Stimulated activated CD4-positive, alpha-beta T cell treated with anti-CD3 and anti-CD28 coated beads, Interleukin-2, amount 100 ng/mL, for 24 hours (primary cell): ENCODE results near the gene C20orf141.
"Not testable (repeated sequence)": the region's sequence is repeated elsewhere in the genome, so short reads cannot be mapped to it uniquely, and the experiment has no call there.

Experiments
- DNase-seq, 2 donors: peaks; one replicate each; pipeline ENCODE4 v3.0.0-alpha.2; 2020

The C20orf141 gene

GRCh38 chr20:2799688-2800520 lies 14.9 kb upstream of the C20orf141 start:
- DNase-seq: peak in 1 of 2 donors; percentile 29

- peak in 1 of 2 donors; percentile 30 for DNase-seq
These were observed 14.1 kb upstream of the C20orf141 start, which contains the start of gene CPXM1 for GRCh38 chr20:2800521-2801285. TSS of gene CPXM1 (minus strand) at chr20:2800627. CDS start at chr20:2800572, 55 bp downstream.

GRCh38 chr20:2801286-2801728 lies 13.5 kb upstream of the C20orf141 start:
- no peak for DNase-seq

GRCh38 chr20:2804041-2804828 lies 10.6 kb upstream of the C20orf141 start:
- no peak for DNase-seq

- DNase-seq: no peak
These were observed 9.7 kb upstream of the C20orf141 start for GRCh38 chr20:2804852-2805688.

GRCh38 chr20:2805689-2806350 lies 9.0 kb upstream of the C20orf141 start:
- no peak for DNase-seq

GRCh38 chr20:2806351-2806701 lies 8.5 kb upstream of the C20orf141 start:
- DNase-seq: no peak

- DNase-seq: no peak
These were observed 7.8 kb upstream of the C20orf141 start for GRCh38 chr20:2807019-2807418.

GRCh38 chr20:2807929-2808328 lies 6.9 kb upstream of the C20orf141 start:
- not testable (repeated sequence) for DNase-seq

GRCh38 chr20:2809690-2810089 lies 5.1 kb upstream of the C20orf141 start:
- no peak for DNase-seq

GRCh38 chr20:2812189-2812588 lies 2.6 kb upstream of the C20orf141 start:
- no peak for DNase-seq

GRCh38 chr20:2814076-2814475 lies 711 bp upstream of the C20orf141 start:
- DNase-seq: no peak

- DNase-seq: no peak
These were observed 584 bp downstream of the C20orf141 start for GRCh38 chr20:2815242-2815900.

- no peak for DNase-seq
These were observed 1.3 kb downstream of the C20orf141 start, which contains the start of gene TMEM239 for GRCh38 chr20:2816030-2816582. TSS of gene TMEM239 (plus strand) at chr20:2816364. CDS start at chr20:2816555, 191 bp downstream.

GRCh38 chr20:2816583-2817340 lies 2.0 kb downstream of the C20orf141 start:
- peak in 1 of 2 donors; percentile 12 for DNase-seq

GRCh38 chr20:2817341-2817726 lies 2.5 kb downstream of the C20orf141 start:
- DNase-seq: no peak

- no peak for DNase-seq
These were observed 3.3 kb downstream of the C20orf141 start for GRCh38 chr20:2817891-2818595.

- DNase-seq: peak in 1 of 2 donors; percentile 14
These were observed 5.5 kb downstream of the C20orf141 start for GRCh38 chr20:2820084-2820895.
